ENCODE data around the gene ZDHHC4. TPM values are rescaled to one million over a fixed set of nuclear protein-coding genes. Genes with fewer than 3 reads are reported as not detected.

The ZDHHC4 gene
- total and polyA plus RNA-seq, 2 donors from 2014 or later, result 62.4 to 84.1 TPM

DNA sequence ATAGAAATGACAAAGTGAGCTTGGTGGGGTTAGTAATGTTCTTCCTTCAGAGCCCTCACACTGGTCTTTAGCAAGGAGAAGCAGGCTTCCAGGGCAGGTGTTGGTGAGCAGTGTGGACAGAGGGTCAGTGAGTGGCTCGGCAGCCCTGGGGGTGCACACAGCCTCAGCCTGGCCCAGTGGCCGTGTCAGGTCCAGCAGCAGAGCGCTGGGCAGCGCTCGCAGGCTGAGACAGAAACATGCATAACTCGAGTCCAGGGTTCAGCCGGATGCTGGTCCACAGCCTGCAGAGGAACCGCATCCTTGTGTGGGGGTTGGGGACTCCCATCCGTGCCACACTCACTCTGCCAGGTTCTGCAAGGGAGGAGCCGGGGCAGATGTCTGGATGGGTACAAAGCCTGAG lies 27.2 kb downstream of the ZDHHC4 start:
- H3K9ac ChIP-seq (ENCODE audit: low read length in 3 of 3), result no peak overlapping the region

GRCh38 chr7:6606866-6607583 lies 29.8 kb downstream of the ZDHHC4 start:
- H3K4me1 ChIP-seq (ENCODE audit: control insufficient read depth in 2 of 3, insufficient read depth in 2 of 3, low read depth in 1 of 3, low read length in 3 of 3), result no peaks in the 10 kb centered on the region
- no peak for TF ChIP-seq CTCF (IDR thresholded peaks at IDR 0.05; ENCODE audit: borderline replicate concordance, extremely low read depth, insufficient read depth)
- FAIRE-seq (no peak), DNase-seq (peak in 1 of 5 donors; percentile 77)
- no peaks in the 10 kb centered on the region for H3K9me3 ChIP-seq (ENCODE audit: control insufficient read depth in 2 of 3, insufficient read depth in 1 of 3, low read length in 3 of 3)
- no peak overlapping the region for H3K9ac ChIP-seq (ENCODE audit: low read length in 3 of 3)
- H3K27me3 ChIP-seq (ENCODE audit: control insufficient read depth, insufficient read depth, low read length), result no peaks in the 10 kb centered on the region
- H3K27ac ChIP-seq (ENCODE audit: low read depth in 2 of 2, low read length in 2 of 2), result no peak overlapping the region
- H3K4me3 ChIP-seq (ENCODE audit: low read length in 3 of 3), result no peak overlapping the region
- H3K36me3 ChIP-seq (ENCODE audit: control insufficient read depth in 2 of 3, insufficient read depth in 3 of 3, low read length in 3 of 3), result peaks cover 0 to 2% (median 0%) of the 10 kb centered on the region in 3 donors
- intact Hi-C loops (cut with DNase I), result no loop called here

More for the DNA sequence above, 27.2 kb downstream of the ZDHHC4 start:
- no peak for TF ChIP-seq CTCF (IDR thresholded peaks at IDR 0.05; ENCODE audit: borderline replicate concordance, extremely low read depth, insufficient read depth)
- no peak overlapping the region for H3K4me3 ChIP-seq (ENCODE audit: low read length in 3 of 3)
- no peak for FAIRE-seq
- H3K27ac ChIP-seq (ENCODE audit: low read depth in 2 of 2, low read length in 2 of 2), result no peak overlapping the region
- H3K4me1 ChIP-seq (ENCODE audit: control insufficient read depth in 2 of 3, insufficient read depth in 2 of 3, low read depth in 1 of 3, low read length in 3 of 3), result no peaks in the 10 kb centered on the region
- H3K36me3 ChIP-seq (ENCODE audit: control insufficient read depth in 2 of 3, insufficient read depth in 3 of 3, low read length in 3 of 3), result peaks cover 0 to 5% (median 4%) of the 10 kb centered on the region in 3 donors
- no peak for DNase-seq
- H3K9me3 ChIP-seq (ENCODE audit: control insufficient read depth in 2 of 3, insufficient read depth in 1 of 3, low read length in 3 of 3), result no peaks in the 10 kb centered on the region
- no peaks in the 10 kb centered on the region for H3K27me3 ChIP-seq (ENCODE audit: control insufficient read depth, insufficient read depth, low read length)
- intact Hi-C loops (cut with DNase I), result no loop called here

- DNase-seq (no peak), FAIRE-seq (no peak)
- Histone ChIP-seq H3K27me3 (ENCODE audit: control insufficient read depth, insufficient read depth, low read length) (no peaks in the 10 kb centered on the region), H3K9me3 (ENCODE audit: control insufficient read depth in 2 of 3, insufficient read depth in 1 of 3, low read length in 3 of 3) (no peaks in the 10 kb centered on the region), H3K27ac (ENCODE audit: low read depth in 2 of 2, low read length in 2 of 2) (no peak overlapping the region), H3K9ac (ENCODE audit: low read length in 3 of 3) (no peak overlapping the region), H3K4me1 (ENCODE audit: control insufficient read depth in 2 of 3, insufficient read depth in 2 of 3, low read depth in 1 of 3, low read length in 3 of 3) (no peaks in the 10 kb centered on the region), H3K4me3 (ENCODE audit: low read length in 3 of 3) (no peak overlapping the region), H3K36me3 (ENCODE audit: control insufficient read depth in 2 of 3, insufficient read depth in 3 of 3, low read length in 3 of 3) (no peaks in the 10 kb centered on the region)
- intact Hi-C loops (cut with DNase I), result no loop called here
- TF ChIP-seq CTCF (IDR thresholded peaks at IDR 0.05; ENCODE audit: borderline replicate concordance, extremely low read depth, insufficient read depth), result no peak
Measured at GRCh38 chr7:6607651-6608051, 30.4 kb downstream of the ZDHHC4 start.

All from kidney (tissue), 14 donors.